Activated gamma-delta T cell treated with anti-CD3 and anti-CD28 coated beads, Interleukin-2, amount 50 U/mL, for 16 hours (primary cell): ENCODE data around the gene HLCS.

Experiments
- DNase-seq: peaks from one replicate; pipeline ENCODE4 v3.0.0-alpha.2; 2020; ENCODE audit warnings: low read depth

The HLCS gene

GRCh38 chr21:36915014-36915695 is 51.3 kb downstream of the HLCS start:
- DNase-seq = no peak

GRCh38 chr21:36914244-36915013 is 52.0 kb downstream of the HLCS start:
- no peak for DNase-seq

DNA sequence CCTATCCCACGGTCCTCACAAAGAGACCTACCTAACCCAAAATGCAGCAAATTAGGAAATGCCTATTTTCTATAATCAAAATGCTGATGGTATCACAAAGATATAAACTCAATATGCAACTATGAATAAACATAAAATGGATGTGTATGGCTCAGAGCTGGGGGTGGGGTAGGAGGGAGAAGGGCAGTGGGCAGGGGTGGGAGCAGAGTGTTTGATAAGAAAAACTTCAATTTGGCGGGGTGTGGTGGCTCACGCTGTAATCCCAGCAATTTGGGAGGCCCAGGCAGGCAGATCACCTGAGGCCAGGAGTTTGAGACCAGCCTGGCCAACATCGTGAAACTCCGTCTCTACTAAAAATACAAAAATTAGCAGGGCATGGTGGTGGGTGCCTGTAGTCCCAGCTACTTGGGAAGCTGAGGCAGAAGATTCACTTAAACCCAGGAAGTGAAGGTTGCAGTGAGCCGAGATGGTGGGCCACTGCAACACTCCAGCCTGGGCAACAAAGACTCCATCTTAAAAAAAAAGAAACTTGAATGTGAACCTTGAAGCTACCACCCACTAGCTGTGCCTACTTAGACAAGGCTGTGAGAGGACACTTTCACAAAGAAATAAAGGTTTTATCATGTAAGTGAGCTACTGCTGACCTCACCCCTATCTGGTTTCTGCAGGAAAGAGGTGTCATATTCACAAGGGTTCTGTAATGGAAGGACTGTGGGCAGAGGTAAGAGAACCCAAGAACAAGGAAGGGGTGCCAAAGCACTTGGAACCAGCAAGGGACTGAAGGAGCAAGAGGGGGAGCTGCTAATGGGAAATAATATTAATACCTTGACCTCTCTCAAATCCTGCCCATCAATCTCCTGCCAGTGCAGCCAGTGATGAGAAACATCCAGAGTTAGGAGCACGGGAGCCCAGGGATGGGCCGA is 53.0 kb downstream of the HLCS start:
- no peak for DNase-seq

GRCh38 chr21:36910581-36911307 is 55.7 kb downstream of the HLCS start:
- no peak for DNase-seq

- no peak for DNase-seq
These were observed 56.4 kb downstream of the HLCS start for GRCh38 chr21:36909901-36910561.

DNA sequence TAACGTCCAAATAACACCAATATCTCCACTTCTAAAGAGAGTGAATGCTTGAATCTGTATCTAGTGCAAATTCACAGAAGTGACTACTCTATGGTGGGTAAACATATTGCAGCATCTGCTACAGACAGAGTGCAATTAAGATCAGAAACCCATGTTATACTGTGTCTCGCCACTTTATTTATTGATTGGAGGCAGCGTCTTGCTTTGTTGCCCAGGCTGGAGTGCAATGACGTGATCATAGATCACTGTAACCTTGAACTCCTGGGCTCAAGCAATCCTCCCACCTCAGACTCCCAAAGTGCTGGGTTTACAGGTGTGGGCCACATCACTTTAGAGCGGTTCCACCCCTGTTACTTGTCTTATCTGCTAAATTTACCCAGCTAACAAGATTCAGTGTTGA is 57.0 kb downstream of the HLCS start:
- DNase-seq = no peak

GRCh38 chr21:36908260-36908908 is 58.1 kb downstream of the HLCS start:
- DNase-seq = no peak

DNA sequence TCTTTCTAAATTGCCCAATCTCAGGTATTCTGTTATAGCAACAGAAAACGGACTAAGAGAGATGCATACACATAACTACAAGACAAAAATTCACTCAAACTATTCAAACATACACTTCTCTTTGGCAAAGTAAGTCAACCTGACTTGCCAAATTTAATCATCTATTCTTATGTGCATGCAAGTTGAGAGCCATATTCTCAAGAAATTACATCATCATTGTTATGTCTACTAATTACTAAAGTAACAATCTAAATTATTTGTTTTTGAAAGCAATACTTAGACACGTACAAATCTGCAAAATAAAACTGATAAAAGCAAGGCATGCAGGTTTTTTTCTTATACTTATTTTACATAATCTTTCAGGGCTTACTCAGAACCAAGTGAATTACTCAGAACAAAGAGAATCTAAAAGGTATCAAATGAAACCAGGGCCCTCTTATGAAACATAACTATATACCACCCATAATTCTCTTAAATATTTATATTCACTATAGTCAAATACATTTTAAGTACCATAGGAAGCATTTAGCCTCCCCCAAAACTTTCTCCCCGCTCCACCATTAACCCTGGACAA is 62.3 kb downstream of the HLCS start:
- no peak for DNase-seq

DNA sequence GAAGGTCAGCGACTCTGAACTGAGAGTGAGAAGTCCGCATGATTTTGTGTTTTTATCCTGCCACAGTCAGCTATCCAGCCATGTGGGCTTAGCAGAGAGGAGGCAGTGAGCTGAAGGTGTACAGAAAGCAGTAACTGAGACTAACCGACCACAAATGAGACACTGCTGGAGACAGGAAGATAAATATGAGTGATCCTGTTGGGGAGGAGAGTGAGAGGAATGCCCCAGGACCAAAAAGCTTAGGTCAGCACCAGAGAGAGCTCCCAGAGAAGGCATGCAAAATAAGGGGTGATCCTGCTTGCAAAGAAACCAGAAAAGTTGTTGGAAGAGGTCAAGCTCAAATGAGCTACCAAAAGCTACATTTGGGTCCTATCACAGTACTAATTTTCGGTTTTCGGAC is 63.7 kb downstream of the HLCS start:
- no peak for DNase-seq

DNA sequence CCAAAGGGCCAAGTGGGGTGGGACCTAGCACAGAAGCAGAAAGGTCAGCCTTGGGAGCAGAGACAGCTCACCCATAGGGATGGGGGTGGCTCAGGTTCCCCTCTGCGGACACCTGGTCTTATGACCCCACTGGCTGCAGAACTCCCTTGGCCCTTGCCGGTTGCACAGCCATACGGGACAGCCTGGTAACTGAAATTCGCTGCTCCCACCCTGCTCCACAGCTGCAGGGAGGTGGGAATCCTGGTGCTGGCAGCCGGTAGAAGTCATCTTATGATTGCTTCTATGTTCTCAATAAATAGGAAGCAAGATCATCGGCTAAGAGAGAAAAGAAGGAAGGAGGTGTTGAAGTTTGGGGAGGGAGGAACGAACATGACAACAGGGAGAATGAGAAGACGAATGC is 64.1 kb downstream of the HLCS start:
- DNase-seq = no peak

DNA sequence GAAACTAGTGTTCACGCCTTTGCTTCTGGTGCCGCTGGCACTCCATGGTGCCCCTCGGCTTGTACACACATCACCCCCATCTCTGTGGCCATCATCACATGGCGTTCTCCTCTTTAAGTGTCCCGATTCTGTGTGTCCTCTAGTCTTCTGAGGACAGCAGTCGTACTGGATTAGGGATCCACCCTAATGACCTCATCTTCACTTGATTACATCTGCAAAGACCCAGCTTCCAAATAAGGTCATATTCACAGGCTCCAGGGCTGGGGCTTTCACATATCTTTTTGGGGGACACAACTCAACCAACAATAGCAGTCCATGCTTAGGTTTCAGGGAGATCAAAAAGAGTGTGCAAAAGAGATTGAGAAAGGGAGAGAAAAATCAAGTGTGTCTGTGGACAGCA is 64.9 kb downstream of the HLCS start:
- no peak for DNase-seq

DNA sequence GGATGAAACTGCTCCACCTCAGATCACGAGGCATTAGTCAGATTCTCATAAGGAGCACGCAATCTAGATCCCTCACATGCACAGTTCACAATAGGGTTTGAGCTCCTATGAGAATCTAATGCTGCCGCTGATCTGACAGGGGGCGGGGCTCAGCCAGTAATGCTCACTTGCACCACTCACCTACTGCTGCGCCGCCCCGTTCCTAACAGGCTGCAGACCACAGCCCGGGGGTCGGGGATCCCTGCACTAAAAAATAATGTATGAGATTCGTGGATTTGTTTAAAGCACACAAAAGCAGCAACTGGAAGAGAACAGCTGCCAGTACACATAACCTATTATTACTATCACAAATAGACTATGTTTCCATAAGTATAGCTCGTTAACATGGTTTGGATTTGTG is 72.9 kb downstream of the HLCS start:
- no peak for DNase-seq

DNA sequence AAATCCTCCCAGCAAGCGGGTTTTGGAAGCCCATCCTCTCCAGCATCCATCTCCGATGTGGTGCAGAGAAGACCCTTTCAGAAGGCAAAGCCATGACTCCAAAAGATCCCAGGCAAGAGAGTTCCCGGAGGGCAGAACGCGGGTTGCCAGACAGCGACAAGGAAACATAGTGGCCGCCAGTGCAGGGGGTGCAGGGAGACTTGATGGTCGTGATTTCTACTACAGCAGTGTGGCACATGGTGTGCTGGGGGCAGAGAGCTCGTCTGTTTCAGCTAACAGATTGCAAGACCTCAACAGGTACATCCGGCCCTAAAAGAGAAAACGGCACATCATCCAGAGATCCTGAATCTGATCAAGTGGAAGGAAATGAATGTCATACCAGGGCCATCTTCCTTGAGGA is 74.3 kb downstream of the HLCS start:
- DNase-seq = no peak

GRCh38 chr21:36891692-36892091 is 74.8 kb downstream of the HLCS start:
- DNase-seq = no peak

DNA sequence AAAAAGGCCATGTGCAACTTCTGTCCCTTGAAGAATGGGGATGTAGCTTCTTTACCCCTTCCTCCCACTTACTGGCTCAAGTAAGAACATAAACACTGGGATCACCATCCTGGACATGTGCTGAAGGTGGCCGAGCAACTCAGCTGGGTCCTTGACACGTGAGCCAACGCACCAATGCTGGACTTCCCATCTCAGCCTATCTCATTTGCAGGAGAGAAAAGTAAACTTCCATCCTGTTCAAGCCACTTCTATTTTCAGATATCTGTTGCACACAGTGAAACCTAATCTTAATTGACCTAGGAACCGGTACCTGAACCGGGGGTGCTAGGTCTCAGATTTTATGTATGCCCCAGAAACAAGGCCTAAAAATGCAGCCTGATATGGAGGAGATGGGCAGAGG is 75.3 kb downstream of the HLCS start:
- DNase-seq = no peak

- no peak for DNase-seq
These were observed 76.4 kb downstream of the HLCS start for GRCh38 chr21:36890086-36890485.

DNA sequence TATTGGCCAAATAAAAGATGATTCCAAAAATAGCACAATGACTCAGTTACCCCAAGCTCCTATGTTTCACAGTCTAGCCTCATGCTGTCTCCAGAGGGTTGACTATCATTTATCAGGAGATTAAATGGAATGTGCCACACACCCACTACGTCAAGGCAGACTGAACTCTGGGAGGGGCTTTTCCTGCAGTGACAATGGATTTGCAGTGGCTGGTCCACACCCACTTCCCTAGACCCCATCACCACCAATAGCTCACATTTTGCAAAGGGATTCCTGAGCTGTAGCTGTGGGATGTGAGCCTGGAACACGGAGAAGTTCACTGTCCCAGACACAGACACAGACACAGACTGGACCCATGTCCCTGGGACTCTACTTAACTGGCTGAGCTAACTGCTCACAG is 77.1 kb downstream of the HLCS start:
- DNase-seq = no peak

GRCh38 chr21:36888466-36888865 is 78.0 kb downstream of the HLCS start:
- DNase-seq = no peak

DNA sequence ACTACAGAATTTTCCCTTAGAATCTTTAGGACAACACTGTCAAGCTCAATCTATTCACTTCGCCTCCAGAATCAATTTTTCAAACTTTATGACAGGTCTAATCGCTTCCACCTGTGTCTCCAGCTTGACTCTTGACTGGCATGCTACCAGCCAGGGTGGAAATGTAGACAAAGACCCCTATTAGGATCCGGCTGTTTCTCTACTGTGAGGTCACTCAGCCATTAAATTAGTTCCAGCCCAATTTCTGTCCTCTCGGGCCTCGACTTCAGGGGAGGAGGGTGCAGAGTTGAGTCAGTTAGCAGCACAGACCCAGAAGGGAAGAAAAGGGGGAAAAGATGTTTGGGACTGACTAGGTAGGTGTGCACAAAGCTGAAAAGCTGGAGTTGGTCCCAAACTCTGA is 78.5 kb downstream of the HLCS start:
- DNase-seq = no peak
